HG02588 (cell line): ENCODE measurements around the gene SPG7.
A peak's percentile ranks its signal among the peaks of the same experiment; 100 is the strongest.

Experiments
- ATAC-seq: cut with Tn5 transposase; IDR thresholded peaks from one replicate; pipeline ENCODE4 v1.9.1; 2021; ENCODE audit warnings: mild to moderate bottlenecking, moderate library complexity; ENCODE audit not compliant: unreplicated experiment

Gene SPG7

DNA sequence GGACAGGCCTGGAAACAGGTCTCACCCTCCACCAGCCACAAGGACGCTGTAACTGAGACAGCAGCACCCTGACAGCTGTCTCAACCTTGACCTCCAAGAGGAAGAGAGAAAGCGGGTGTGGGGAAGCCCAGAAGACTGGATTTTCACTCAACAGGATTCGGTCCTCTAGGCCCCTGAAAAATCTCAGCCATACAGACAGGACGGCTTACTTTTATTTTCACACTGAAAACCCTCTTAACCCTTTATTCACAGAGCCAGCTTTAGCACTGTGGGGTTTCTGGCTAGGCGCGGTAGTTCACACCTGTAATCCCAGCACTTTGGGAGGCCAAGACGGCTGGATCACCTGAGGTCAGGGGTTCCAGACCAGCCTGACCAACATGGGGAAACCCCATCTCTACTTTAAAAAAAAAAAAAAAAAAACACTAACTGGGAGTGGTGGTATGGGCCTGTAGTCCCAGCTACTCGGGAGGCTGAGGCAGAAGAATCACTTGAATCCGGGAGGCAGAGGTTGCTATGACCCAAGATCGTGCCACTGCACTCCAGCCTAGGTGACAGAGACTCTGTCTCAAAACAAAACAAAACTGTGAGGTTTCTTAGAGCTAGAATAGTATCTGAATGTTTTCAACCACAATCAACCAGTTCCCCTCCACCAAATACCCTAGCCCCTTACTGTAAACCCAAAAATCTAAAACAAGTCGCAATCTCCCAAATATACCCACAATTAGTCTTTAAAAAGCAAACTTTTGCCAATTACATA is 23.1 kb upstream of the SPG7 start:
- ATAC-seq: peak; percentile 36

- ATAC-seq: no peak
Observed at GRCh38 chr16:89485701-89486246, 22.4 kb upstream of the SPG7 start.

DNA sequence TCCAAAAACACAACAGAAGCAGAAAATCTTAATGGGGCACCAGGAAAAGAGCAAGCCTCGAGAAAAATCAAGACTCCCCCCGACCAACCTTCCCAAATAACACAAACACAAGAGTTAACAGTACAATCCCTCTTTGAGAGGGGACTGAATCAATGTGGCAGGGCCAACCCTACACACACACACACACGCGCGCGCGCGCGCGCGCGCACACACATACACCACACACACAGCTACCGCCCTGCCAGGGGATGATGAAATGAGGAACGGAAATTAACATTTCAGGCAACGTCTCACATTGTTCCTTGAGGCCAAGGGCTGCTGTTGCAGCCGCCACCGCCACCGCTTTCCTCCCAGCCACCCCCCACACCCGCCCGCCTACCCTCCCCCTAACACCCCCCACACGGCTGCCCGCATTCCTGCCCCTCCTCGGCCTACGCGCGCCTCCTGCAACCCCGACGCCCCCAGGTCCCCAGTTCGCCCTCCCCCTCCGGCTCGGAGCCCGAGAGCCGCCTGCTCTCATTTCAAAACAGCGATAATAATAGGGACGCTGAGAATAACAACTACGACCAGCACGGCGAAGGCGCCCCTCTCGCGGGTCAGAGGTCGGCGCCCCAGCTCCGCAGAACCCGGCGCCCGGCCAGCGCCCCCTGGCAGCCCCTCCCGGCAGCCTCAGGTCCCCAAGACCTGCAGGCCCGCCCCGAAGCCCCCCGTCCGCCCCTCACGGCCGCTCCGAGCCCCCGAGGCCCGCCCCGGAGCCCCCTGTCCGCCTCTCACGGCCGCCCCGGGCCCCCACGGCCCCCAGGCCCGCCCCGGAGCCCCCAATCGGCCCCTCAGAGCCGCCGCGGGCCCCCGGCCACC is 18.9 kb upstream of the SPG7 start:
- ATAC-seq: no peak

- ATAC-seq: no peak
Observed at GRCh38 chr16:89489898-89490438, 18.2 kb upstream of the SPG7 start.

GRCh38 chr16:89490439-89491237 is 17.6 kb upstream of the SPG7 start, which contains the start of gene ANKRD11:
Gene ANKRD11 (minus strand): TSS chr16:89490561. CDS start chr16:89317019, 173,542 bp downstream.
- ATAC-seq: peak; percentile 79

- ATAC-seq: no peak
Observed at GRCh38 chr16:89491238-89491869, 16.8 kb upstream of the SPG7 start.

GRCh38 chr16:89491974-89492687 is 16.1 kb upstream of the SPG7 start:
- ATAC-seq: no peak

- ATAC-seq: no peak
Observed at GRCh38 chr16:89493776-89494175, 14.4 kb upstream of the SPG7 start.

GRCh38 chr16:89495121-89495520 is 13.1 kb upstream of the SPG7 start:
- ATAC-seq: no peak

DNA sequence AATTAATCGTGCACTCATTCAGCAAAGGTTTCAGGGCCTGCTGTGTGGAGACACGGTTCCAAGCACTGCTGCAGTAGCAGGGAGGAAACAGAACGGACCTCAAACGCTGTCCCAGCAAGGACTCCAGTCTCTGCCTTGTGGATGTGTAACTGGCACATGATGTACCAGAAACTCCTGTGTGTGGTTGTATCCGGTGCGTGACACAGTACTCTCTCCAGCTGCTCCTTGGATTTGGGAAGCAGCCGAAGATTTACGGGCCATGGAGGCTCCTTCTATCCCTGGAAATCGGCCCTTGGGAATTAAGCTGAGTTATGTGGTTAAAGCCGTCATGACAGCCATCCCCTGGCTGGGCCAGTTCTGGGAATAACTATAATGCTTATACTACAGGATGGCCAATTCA is 9.4 kb upstream of the SPG7 start:
- ATAC-seq: no peak

DNA sequence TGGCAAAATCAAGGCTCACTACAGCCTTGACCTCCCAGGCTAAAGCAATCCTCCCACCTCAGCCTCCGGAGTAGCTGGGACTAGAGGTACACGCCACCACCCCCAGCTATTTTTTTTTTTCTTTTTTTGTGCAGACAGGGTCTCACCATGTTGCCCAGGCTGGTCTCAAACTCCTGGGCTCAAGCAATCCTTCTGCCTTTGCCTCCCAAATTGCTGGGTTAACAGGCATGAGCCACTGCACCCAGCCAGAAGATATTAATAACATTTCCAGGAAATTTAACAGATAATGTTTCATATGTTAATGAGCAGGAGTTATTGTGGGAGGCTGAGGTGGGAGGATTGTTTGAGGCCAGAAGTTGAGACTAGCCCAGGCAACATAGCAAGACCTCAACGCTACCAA is 8.4 kb upstream of the SPG7 start:
- no peak for ATAC-seq

DNA sequence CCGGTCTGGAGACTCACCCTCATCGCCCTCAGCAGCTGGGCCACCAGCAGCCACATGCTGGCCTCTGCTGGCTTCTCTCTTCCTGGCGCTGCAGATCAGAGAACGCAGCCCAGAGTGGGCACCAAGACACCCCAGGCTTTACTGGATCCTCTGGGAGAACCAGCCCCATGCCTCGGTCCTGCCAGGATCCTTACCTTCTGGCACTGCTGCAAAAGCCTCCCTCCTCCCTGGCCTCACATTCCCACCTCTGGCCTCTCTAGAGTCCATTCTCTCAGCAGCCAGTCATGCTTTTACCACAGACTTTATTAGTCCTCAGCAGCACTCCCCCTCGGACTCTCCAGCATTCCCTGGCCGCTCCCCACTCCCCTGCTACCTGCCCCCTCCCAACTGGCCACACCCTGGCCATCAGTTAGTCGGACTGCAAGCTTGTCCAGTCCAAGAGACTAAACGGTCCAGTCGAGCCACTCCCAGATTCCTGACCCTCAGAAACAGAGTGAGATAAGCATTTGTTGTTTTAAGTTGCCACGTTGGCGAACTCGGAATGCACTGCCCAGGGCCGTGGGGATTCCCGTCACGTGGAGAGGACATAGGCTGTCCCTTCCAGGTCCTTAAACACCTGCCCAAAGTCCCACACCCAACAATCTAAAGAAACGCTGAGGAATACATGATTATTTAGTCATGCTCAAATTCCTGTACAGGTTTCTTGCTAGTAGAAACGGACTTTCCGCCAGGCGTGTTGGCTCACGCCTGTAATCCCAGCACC is 5.9 kb upstream of the SPG7 start:
- no peak for ATAC-seq

DNA sequence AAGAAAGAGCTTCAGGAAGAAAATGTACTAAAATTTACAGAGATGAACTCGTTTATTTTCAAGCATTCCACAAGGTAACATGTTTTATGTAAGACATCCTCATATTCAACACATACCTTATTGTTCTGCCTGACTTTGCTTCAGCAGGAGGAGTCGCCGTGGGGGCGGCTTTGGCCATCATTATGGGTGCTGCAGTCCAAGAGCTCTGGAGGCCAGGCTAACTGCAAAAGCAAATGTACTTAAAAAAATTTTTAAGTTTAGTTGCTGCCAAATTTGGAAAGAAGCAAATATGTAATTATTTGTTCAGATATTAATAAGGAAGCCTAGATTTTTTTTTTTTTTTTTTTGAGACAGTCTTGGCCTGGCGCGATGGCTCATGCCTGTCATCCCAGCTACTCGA is 4.1 kb upstream of the SPG7 start:
- no peak for ATAC-seq

- ATAC-seq: no peak
Observed at GRCh38 chr16:89505204-89506112, 2.7 kb upstream of the SPG7 start.

DNA sequence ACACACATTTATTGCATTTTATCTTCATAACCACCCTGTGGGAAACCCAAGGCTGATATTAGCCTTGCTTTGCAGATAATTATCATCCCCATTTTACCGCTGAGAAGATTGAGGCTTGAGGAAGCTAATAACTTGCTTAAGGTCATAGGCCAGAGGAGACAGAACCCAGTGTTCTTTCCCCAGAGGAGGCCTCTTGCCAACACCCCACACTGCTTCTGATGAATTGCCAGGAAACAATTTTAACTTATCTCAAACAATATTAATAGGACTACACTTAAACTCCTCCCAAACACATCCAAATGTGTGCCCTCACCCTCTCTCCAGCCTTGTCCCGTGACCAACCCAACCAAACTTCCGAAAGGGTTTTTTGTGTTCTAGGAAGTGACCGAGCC is 2.1 kb upstream of the SPG7 start:
- ATAC-seq: no peak

GRCh38 chr16:89506791-89507191 is 1.4 kb upstream of the SPG7 start:
- no peak for ATAC-seq

DNA sequence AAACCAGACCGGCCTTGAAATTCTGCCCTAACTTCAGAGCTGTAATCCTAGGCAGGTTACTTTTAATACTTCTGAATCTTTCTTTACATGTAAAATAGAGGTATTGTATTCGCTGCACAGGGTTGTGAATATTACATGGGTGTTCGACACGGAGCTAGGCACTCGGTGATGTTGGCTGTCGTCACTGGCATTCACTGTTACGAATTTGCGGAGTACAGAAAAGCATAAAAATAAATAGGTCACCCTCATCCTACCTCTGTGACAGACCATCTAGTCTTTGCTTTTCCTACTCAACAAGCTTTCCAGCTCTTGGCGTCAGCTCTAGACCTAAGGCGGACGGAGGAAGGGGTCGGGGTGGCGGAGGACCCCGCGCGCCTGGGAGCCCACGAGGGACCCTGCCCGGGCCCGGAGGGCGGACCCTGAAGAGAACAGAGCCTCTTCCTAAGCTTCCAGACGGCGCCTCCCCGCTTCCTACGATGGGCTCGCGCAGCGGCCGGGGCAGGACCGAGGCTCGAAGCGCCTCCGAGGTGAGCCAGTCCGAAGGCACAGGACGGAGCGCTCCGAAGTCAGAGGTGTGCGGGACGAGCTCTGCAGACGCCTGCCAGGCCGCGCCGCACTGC is 879 bp upstream of the SPG7 start:
- no peak for ATAC-seq
